SK-N-SH (cell line): ENCODE measurements around the gene RHOXF2. TPM values are rescaled to one million over a fixed set of nuclear protein-coding genes. Genes with fewer than 3 reads are reported as not detected.
"Not testable (repeated sequence)": the region's sequence is repeated elsewhere in the genome, so short reads cannot be mapped to it uniquely, and the experiment has no call there.

Source experiments
- CTCF ChIA-PET: fragments of 300-600, 350-600 bp; formaldehyde crosslinking; extraction: SDS; loops from one replicate; lab custom pipeline; 2021; lab: Yijun Ruan, JAX
- POLR2A ChIA-PET: fragments of 350-600 bp; sonication (Branson Sonifier 250); formaldehyde crosslinking; extraction: SDS; loops from one replicate; lab custom pipeline; 2020; ENCODE audit warnings: antibody characterized with exemption, inconsistent platforms; lab: Yijun Ruan, JAX
- DNase-seq: peaks from one replicate; pipeline ENCODE4 v3.0.0; 2012
- H2AFZ ChIP-seq: fragments of 200-600 bp; sonication (generic); 2 replicates; pipeline ENCODE4 v1.8.1; 2016; ENCODE audit warnings: antibody characterized with exemption, mild to moderate bottlenecking, low read depth
- H3F3A ChIP-seq: fragments of 200-600 bp; sonication (generic); replicated peaks from 2 replicates; pipeline ENCODE3; 2016; ENCODE audit warnings: antibody characterized with exemption, mild to moderate bottlenecking; ENCODE audit not compliant: insufficient read depth
- H3K27ac ChIP-seq, 2 experiments: fragments of 200-500 bp in 1 of 2; fragments of 200-600 bp in 1 of 2; sonication (Bioruptor generic) in 1 of 2; sonication (generic), shearing (Covaris generic) in 1 of 2; 2 replicates each; pipeline versions ENCODE4 v1.5.1 to v1.6.1; 2014 to 2016; ENCODE audit warnings: low read depth in 2 of 2, inconsistent platforms in 1 of 2, low read length in 1 of 2, mild to moderate bottlenecking in 1 of 2, mixed read lengths in 1 of 2
- H3K27me3 ChIP-seq: fragments of 200-600 bp; sonication (generic), shearing (Covaris generic); 2 replicates; pipeline ENCODE4 v1.6.1; 2016; ENCODE audit warnings: mixed run types; ENCODE audit not compliant: insufficient read depth
- H3K36me3 ChIP-seq, 2 experiments: fragments of 200-500 bp in 1 of 2; fragments of 200-600 bp in 1 of 2; sonication (Bioruptor generic) in 1 of 2; sonication (generic) in 1 of 2; replicated peaks in 1 of 2; 2 replicates each; pipeline versions ENCODE3 to v1.5.1; 2014 to 2016; ENCODE audit warnings: low read length in 1 of 2, mild to moderate bottlenecking in 1 of 2; ENCODE audit not compliant: insufficient read depth in 2 of 2, control insufficient read depth in 1 of 2
- H3K4me1 ChIP-seq, 2 experiments: fragments of 200-500 bp in 1 of 2; fragments of 200-600 bp in 1 of 2; sonication (Bioruptor generic) in 1 of 2; sonication (generic), shearing (Covaris generic) in 1 of 2; 2 replicates each; pipeline versions ENCODE4 v1.5.1 to v1.6.1; 2014 to 2016; ENCODE audit warnings: low read depth in 1 of 2, low read length in 1 of 2, mixed run types in 1 of 2; ENCODE audit not compliant: insufficient read depth in 2 of 2, control insufficient read depth in 1 of 2
- H3K4me2 ChIP-seq: fragments of 200-600 bp; sonication (generic), shearing (Covaris generic); 2 replicates; pipeline ENCODE4 v1.6.1; 2017; ENCODE audit warnings: mixed run types
- H3K4me3 ChIP-seq, 2 experiments: fragments of 200-500 bp in 1 of 2; fragments of 200-600 bp in 1 of 2; sonication (Bioruptor generic) in 1 of 2; sonication (generic), shearing (Covaris generic) in 1 of 2; 2 replicates each; pipeline versions ENCODE4 v1.5.1 to v1.8.1; 2014 to 2016; ENCODE audit warnings: low read depth in 2 of 2, inconsistent platforms in 1 of 2, low read length in 1 of 2, mild to moderate bottlenecking in 1 of 2, mixed read lengths in 1 of 2, moderate library complexity in 1 of 2
- H3K79me2 ChIP-seq: fragments of 200-600 bp; sonication (generic); 2 replicates; pipeline ENCODE4 v1.8.1; 2017; ENCODE audit warnings: mild to moderate bottlenecking; ENCODE audit not compliant: insufficient read depth
- H3K9ac ChIP-seq: fragments of 200-600 bp; sonication (generic); 2 replicates; pipeline ENCODE4 v1.6.1; 2017; ENCODE audit warnings: mixed run types
- H3K9me2 ChIP-seq: fragments of 200-600 bp; sonication (generic); 2 replicates; pipeline ENCODE4 v1.6.1; 2017; ENCODE audit warnings: mixed run types
- H3K9me3 ChIP-seq: fragments of 200-600 bp; sonication (generic); 2 replicates; pipeline ENCODE4 v1.6.1; 2017; ENCODE audit warnings: mixed run types, mild to moderate bottlenecking, moderate library complexity
- H4K20me1 ChIP-seq: fragments of 200-600 bp; sonication (generic); 2 replicates; pipeline ENCODE4 v1.6.1; 2017; ENCODE audit warnings: mild to moderate bottlenecking, mixed run types; ENCODE audit not compliant: insufficient read depth
- CTCF ChIP-seq: fragments of 200-600 bp; sonication (generic); IDR thresholded peaks from 2 replicates; pipeline ENCODE4 v1.6.1; 2017; ENCODE audit warnings: antibody characterized with exemption, mild to moderate bottlenecking, moderate library complexity
- EP300 ChIP-seq, 2 experiments: IDR thresholded peaks; 2 replicates each; pipeline versions ENCODE4 v1.4.0 to v1.6.1; 2012; ENCODE audit warnings: borderline replicate concordance in 1 of 2, low read depth in 1 of 2, low read length in 1 of 2
- EZH2phosphoT487 ChIP-seq: fragments of 200-600 bp; sonication (generic); IDR thresholded peaks from 2 replicates; pipeline ENCODE4 v1.6.1; 2017; ENCODE audit warnings: low read depth, mixed run types, mild to moderate bottlenecking, antibody characterized with exemption, moderate library complexity, borderline replicate concordance
- GATA2 ChIP-seq: sonication (generic); formaldehyde crosslinking; IDR thresholded peaks from 2 replicates; pipeline ENCODE4 v1.5.0; 2020; ENCODE audit warnings: mild to moderate bottlenecking, missing genetic modification reagents
- JUND ChIP-seq: IDR thresholded peaks from 2 replicates; pipeline ENCODE4 v1.4.0; 2012
- NFIC ChIP-seq: IDR thresholded peaks from 2 replicates; pipeline ENCODE4 v1.4.0; 2012; ENCODE audit warnings: borderline replicate concordance
- PBX3 ChIP-seq: IDR thresholded peaks from 2 replicates; pipeline ENCODE4; 2012
- POLR2AphosphoS5 ChIP-seq: IDR thresholded peaks from 2 replicates; pipeline ENCODE4 v1.6.1; 2012; ENCODE audit warnings: low read depth, low read length
- SIN3A ChIP-seq: IDR thresholded peaks from 2 replicates; pipeline ENCODE4 v1.6.1; 2012; ENCODE audit warnings: low read depth, mild to moderate bottlenecking, low read length, moderate library complexity, borderline replicate concordance
- TCF12 ChIP-seq: IDR thresholded peaks from 2 replicates; pipeline ENCODE4 v1.4.0; 2012
- USF1 ChIP-seq: IDR thresholded peaks from 2 replicates; pipeline ENCODE4 v1.4.0; 2012; ENCODE audit warnings: low read depth, borderline replicate concordance
- WGBS: methylation state at CpG from one replicate; pipeline ENCODE4 v1.1.6; 2017; ENCODE audit warnings: low lambda C conversion rate; 5-methylcytosine and 5-hydroxymethylcytosine counted together
- polyA plus RNA-seq, 3 experiments: library from polyadenylated mRNA; depleted of rRNA; stranded (reverse); fragments of >200 nt; gene quantifications; 2 replicates each; pipeline ENCODE4 v1.2.3, GENCODE V29; 2012

Gene RHOXF2
- polyA plus RNA-seq, 1 of the 3 experiments (the other 2 are of a cell fraction): not detected

GRCh38 chrX:120144178-120144844 lies 14.1 kb upstream of the RHOXF2 start:
- Histone ChIP-seq H3K9me2 (no peaks in the 10 kb centered on the region), H3K36me3 (no peaks in the 10 kb centered on the region), H3K4me3 (no peak overlapping the region), H3K4me1 (no peaks in the 10 kb centered on the region), H3K79me2 (no peaks in the 10 kb centered on the region), H3K27me3 (peaks cover 21% of the 10 kb centered on the region; the same call in 1 of the 2 replicates), H3K9me3 (no peaks in the 10 kb centered on the region), H3K4me2 (no peak overlapping the region), H3K27ac (no peak overlapping the region)
- CTCF ChIA-PET: no interaction called here
- no peak for DNase-seq
- no peak for TF ChIP-seq TCF12
- no peak for TF ChIP-seq JUND
- TF ChIP-seq, all 33 proteins: peak for 0
- Histone ChIP-seq H2AFZ (no peak overlapping the region), H3K9ac (no peak overlapping the region), H3F3A (no peaks in the 10 kb centered on the region), H4K20me1 (no peaks in the 10 kb centered on the region)
- 17% methylated on average over 12 of the region's 12 CpGs for WGBS
- POLR2A ChIA-PET: no interaction called here

- WGBS: 10% methylated on average over 4 of the region's 4 CpGs
- Histone ChIP-seq H3F3A (no peaks in the 10 kb centered on the region), H4K20me1 (no peaks in the 10 kb centered on the region), H2AFZ (no peak overlapping the region), H3K9me2 (no peaks in the 10 kb centered on the region), H3K4me3 (no peak overlapping the region), H3K27me3 (peaks cover 21% of the 10 kb centered on the region; the same call in 1 of the 2 replicates), H3K4me1 (no peaks in the 10 kb centered on the region), H3K9me3 (no peaks in the 10 kb centered on the region)
- DNase-seq: no peak
- CTCF ChIA-PET: no interaction called here
- POLR2A ChIA-PET: no interaction called here
- TF ChIP-seq SIN3A: no peak
- TF ChIP-seq, all 33 proteins: peak for 0
- Histone ChIP-seq H3K4me2 (no peak overlapping the region), H3K9ac (no peak overlapping the region), H3K36me3 (no peaks in the 10 kb centered on the region), H3K27ac (no peak overlapping the region), H3K79me2 (no peaks in the 10 kb centered on the region)
These were observed 13.0 kb upstream of the RHOXF2 start for GRCh38 chrX:120145295-120145925.

- H3K9me2 ChIP-seq, H3K4me1 ChIP-seq, H3K79me2 ChIP-seq, H4K20me1 ChIP-seq, H2AFZ ChIP-seq, DNase-seq, H3K27ac ChIP-seq, H3K9ac ChIP-seq, H3K4me3 ChIP-seq, H3F3A ChIP-seq, POLR2A ChIA-PET, H3K4me2 ChIP-seq, H3K36me3 ChIP-seq, H3K9me3 ChIP-seq: not testable (repeated sequence)
- WGBS: 38% methylated on average over 1 of the region's 1 CpG
- CTCF ChIA-PET: interaction anchor here (0.5 kb wide), 1 partner anchor 56 kb away, joined by 3 read pairs; no protein-coding TSS in a partner anchor
- peaks cover 21% of the 10 kb centered on the region; the same call in 1 of the 2 replicates for H3K27me3 ChIP-seq
These were observed 12.1 kb upstream of the RHOXF2 start for GRCh38 chrX:120146323-120146722.

- Histone ChIP-seq H3K79me2 (no peaks in the 10 kb centered on the region), H3K36me3 (no peaks in the 10 kb centered on the region), H3K27ac (no peak overlapping the region), H3K9me3 (no peaks in the 10 kb centered on the region), H2AFZ (no peak overlapping the region), H3K4me2 (no peak overlapping the region), H3F3A (no peaks in the 10 kb centered on the region), H4K20me1 (no peaks in the 10 kb centered on the region), H3K9ac (no peak overlapping the region), H3K27me3 (peaks cover 21% of the 10 kb centered on the region; the same call in 1 of the 2 replicates), H3K4me3 (no peak overlapping the region), H3K9me2 (no peaks in the 10 kb centered on the region), H3K4me1 (no peaks in the 10 kb centered on the region)
- 39% methylated on average over 8 of the region's 8 CpGs for WGBS
- CTCF ChIA-PET: no interaction called here
- DNase-seq: no peak
- POLR2A ChIA-PET: no interaction called here
- TF ChIP-seq GATA2 (CRISPR knock-in tag) (no peak), CTCF (no peak), USF1 (no peak), EZH2phosphoT487 (no peak), TCF12 (no peak), POLR2AphosphoS5 (no peak), EP300 (IDR thresholded peaks at IDR 0.05; ENCODE audit: borderline replicate concordance in 1 of 2, low read depth in 1 of 2, low read length in 1 of 2) (no peak), PBX3 (no peak), NFIC (no peak)
These were observed 10.9 kb upstream of the RHOXF2 start for GRCh38 chrX:120147537-120147936.
